GM11168 (cell line): Measurements from ENCODE around the gene A4GNT.
"Not testable (repeated sequence)": the region's sequence is repeated elsewhere in the genome, so short reads cannot be mapped to it uniquely, and the experiment has no call there.

ENCODE experiments used
- in situ Hi-C: fragments of 300-500 bp; cut with MboI; formaldehyde crosslinking; loops from one replicate; pipeline ENCODE4 v1.12.0; 2022; ENCODE audit warnings: low sequenced_read_pairs; ENCODE audit not compliant: unreplicated experiment

Gene A4GNT

DNA sequence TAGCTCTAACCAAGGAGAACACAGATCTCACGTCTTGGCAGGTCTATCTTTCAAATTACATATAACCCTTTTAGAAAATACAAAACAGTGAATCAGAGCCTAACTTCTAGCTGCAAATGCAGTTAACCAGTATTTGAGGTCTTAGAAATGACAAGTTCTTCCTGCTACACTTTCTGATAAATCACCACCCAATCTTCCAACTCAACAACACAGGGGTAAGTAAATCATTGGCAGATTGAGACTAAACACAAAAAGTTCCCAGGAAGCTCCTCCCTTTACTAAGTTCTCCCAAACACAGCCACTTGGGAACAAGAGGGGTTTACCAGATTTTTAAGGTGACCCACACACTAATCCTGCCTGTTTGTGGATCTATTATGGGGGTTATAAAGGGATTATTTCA is at the start of gene A4GNT:
Gene A4GNT, minus strand, starts transcription at position 152 of the 400 bp plus-strand sequence. CDS start 1,134 bp downstream, outside the sequence.
- in situ Hi-C loops = no loop called here

- in situ Hi-C loops = no loop called here
These were observed 48.3 kb upstream of the A4GNT start for GRCh38 chr3:138180375-138181029.

DNA sequence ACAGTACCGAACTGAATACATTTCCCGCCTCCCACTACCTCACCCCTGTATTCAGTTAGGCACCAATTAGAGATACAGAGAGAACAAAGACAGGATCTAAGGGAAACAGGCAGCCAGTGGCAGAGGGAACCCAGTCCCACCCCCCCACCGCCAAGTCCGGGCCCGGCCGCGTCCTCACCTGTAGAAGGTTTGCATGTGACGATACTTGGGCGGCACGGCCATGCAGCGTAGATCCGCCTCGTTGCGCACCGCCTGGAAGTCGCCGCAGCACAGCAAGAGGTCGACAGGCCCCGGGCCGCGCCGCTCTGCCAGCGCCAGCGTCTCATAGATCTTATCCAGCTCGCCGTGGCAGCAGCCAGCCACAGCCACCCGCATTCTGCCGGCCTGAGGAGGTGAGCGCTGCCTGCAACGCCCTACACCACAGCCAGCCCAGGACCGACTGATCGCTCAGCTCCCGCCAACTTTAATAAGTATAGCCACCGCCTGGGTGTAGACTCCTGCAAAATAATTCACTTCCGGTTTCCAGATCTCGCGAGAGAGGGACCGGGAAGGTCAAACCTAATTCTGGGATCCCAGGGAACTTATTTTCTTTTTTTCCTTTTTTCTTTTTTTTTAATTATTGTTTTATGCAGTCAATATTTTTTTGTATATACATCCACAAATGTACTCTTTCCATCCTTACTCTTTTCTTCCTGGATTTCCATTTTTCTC is 42.4 kb upstream of the A4GNT start, which contains the start of gene DBR1:
Gene DBR1, minus strand, starts transcription at position 501 of the 711 bp plus-strand sequence. Its CDS starts 126 bp downstream, at position 375.
- in situ Hi-C loops = no loop called here

DNA sequence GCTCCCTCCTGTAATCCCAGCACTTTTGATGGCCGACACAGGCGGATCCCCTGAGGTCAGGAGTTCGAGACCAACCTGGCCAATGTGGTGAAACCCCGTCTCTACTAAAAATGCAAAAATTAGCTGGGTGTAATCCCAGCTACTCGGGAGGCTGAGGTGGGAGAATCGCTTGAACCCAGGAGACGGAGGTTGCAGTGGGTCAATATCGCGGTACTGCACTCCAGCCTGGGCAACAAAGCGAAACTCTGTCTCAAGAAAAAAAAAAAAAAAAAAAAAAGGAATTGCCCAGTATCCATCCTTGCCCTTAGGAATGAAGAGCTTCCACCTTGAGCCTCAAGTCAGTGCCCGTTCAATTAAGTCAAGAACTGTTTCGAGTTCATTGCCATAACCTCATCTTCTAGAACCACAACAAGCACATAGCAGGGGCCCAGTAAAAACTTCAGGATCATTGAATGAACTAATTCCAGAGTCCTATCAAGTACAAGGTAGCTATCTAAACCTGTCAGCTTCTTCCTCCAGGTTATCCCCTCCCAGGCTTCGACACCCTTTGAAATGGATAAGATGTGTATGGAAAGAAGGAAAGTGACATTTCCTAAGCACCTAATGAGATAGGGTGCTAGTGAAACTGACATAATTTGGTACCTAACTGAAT is 41.7 kb upstream of the A4GNT start:
- in situ Hi-C loops = no loop called here

DNA sequence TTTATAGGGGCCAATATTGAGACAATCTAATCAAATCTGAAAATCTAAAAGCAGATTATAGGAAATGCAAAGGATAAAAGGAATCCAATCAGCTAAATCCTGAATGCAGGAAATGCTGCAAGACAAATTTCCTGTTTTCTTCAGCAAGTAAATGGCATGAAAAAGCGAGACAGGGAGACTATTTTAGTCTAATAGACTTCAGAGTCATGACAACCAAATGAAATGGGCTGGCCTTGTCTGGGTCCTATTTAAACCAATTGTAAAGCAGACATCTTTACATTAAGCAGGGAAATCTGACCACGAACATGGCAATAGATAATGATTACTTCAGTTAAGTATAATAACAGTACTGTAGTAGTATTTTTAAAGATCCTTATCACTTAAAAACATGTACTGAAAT is 40.4 kb upstream of the A4GNT start:
- in situ Hi-C loops = no loop called here

- in situ Hi-C loops = no loop called here
These were observed 32.9 kb upstream of the A4GNT start for GRCh38 chr3:138165061-138165460.

GRCh38 chr3:138157743-138158142 is 25.6 kb upstream of the A4GNT start:
- in situ Hi-C loops = no loop called here

GRCh38 chr3:138154534-138154933 is 22.3 kb upstream of the A4GNT start:
- in situ Hi-C loops = no loop called here

- in situ Hi-C loops = no loop called here
These were observed 16.3 kb upstream of the A4GNT start for GRCh38 chr3:138148503-138148902.

- in situ Hi-C loops = not testable (repeated sequence)
These were observed 10.0 kb upstream of the A4GNT start for GRCh38 chr3:138142181-138142580.

DNA sequence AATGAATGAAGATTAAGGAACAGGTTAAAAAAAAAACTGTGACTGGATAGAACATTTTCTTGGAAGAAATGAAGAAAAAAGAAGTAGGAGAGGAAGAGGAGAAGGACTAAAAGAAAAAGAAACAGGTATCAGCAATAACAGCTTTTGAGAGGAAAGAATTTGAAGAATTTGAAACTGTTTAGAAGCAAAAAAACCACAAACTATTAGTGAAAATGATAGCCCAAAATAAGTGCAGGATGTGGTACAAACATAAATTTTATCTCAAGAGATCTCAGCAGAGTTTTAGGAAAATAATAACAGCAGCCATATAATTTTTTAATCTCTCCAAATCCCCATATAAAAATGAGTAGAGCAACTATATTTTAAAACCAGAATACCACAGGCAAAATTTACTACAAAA is 8.8 kb upstream of the A4GNT start:
- in situ Hi-C loops = no loop called here

- in situ Hi-C loops = no loop called here
These were observed 7.5 kb upstream of the A4GNT start for GRCh38 chr3:138139691-138140090.

- in situ Hi-C loops = no loop called here
These were observed 5.7 kb upstream of the A4GNT start for GRCh38 chr3:138137861-138138260.

DNA sequence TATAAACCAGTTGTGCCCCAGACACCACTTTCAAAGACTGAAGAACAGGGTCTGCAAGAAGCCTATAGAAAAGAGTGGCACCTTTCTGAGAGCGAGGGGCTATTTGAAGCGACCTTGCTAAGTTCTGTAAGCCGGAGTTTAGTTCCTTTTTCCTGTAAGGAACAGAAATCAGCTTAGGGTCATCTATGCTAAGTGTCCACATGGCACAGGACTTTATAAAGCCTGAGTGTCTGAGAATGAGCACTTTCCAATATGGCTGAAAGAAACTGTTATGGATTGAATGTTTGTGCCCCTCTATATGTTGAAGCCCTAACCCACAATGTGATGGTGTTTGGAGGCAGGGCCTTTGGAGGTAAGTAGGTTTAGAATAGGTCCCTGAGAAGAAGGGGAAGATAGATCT is 4.0 kb upstream of the A4GNT start:
- in situ Hi-C loops = no loop called here

- in situ Hi-C loops = no loop called here
These were observed 3.6 kb upstream of the A4GNT start for GRCh38 chr3:138135833-138136194.

DNA sequence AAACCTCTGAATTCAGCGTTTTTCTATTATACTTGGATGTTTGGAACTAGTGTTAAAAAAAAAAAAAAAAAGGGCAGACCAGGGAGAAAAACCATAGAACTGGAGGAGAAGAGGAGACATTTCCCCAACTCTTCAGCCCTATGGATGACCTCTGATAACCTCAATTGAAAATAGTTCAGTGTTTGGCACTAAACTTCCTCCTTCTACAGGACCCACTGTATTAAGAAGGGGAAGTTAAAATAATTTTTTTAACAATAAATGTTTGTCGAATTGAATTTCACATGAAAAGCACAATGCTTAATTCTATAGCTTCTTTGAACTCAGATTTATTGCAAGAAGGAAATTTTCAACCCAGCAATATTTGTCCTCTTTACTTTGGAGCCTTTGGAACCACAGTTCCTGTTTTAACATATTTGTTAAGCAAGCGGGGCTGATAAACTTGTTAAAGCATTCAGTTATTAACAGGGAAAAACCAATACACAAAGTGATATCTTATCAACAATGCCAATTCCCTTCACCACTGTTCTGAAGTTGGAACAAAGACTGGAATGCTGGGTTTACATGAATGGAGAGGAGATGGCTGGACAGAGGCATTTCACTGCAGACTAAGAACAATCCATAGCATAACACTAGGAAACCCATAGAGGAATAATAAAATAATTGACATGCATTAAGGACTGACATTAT is 3.1 kb upstream of the A4GNT start:
- in situ Hi-C loops = no loop called here

GRCh38 chr3:138127636-138128365 is 4.4 kb downstream of the A4GNT start:
- in situ Hi-C loops = no loop called here

- in situ Hi-C loops = no loop called here
These were observed 6.5 kb downstream of the A4GNT start for GRCh38 chr3:138125548-138126221.

GRCh38 chr3:138124706-138125355 is 7.4 kb downstream of the A4GNT start:
- in situ Hi-C loops = no loop called here
